Astrocyte of the cerebellum (primary cell): ENCODE measurements around the gene EHMT2.

ENCODE experiments used
- DNase-seq: peaks from one replicate; pipeline ENCODE4 v3.0.0-alpha.2; 2011; ENCODE audit warnings: low read depth
- H3K4me3 ChIP-seq: 2 replicates; pipeline ENCODE4 v1.5.1; 2011; ENCODE audit warnings: mild to moderate bottlenecking, low read depth, low read length, moderate library complexity
- in situ Hi-C: cut with HindIII; loops from 2 replicates; pipeline ENCODE4 v1.10.0; 2017; ENCODE audit warnings: low sequenced_read_pairs
- TF ChIP-seq, protein P1 (sequence below): IDR thresholded peaks from 2 replicates; pipeline ENCODE4 v1.5.1; 2012; ENCODE audit warnings: low read length, low read depth, moderate library complexity, mild to moderate bottlenecking; ENCODE audit errors: missing control alignments

EHMT2 gene

DNA sequence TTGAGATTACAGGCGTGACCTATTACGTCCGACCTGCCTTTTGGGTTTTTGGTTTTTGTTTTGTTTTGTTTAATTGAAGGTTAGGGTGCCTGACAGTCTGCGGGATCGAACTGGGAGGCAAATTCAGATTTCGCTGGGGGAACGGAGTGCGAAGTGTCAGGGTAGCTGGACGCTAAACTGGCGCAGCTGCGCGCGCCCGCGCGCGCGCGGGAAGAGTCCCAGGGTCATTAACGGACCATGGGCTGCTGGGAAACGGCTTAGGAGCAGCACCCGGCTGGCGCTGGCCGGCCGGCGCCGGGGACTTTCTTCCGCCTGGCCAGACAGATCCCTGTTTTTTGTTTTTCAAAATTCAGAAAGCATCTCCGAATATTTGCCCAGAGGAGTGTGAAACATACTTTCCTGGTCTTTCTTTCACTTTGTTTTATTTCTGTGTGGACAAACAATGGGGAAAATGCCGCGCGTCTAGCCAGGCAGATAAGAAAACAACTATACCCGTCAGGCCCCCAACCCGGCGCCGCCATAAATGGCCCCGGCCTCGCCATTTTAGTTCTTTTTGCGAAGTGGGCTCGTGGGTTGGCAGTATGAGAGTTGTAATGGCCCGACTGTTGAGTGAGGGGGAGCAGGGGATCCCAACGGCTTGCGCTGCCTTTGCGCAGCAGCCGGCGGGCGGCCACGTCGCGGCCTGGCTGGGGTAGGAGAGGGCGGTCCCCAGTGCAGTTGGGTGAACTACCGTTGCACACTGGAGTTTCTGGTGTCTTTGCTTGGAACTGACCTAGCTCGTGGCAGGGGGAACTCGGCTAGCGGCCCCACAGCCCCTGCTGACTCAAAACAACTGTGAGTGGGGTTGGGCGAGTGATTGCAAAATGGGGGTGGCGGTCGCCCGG, 62.9 kb downstream of the EHMT2 start:
- TF ChIP-seq, protein P1, sequence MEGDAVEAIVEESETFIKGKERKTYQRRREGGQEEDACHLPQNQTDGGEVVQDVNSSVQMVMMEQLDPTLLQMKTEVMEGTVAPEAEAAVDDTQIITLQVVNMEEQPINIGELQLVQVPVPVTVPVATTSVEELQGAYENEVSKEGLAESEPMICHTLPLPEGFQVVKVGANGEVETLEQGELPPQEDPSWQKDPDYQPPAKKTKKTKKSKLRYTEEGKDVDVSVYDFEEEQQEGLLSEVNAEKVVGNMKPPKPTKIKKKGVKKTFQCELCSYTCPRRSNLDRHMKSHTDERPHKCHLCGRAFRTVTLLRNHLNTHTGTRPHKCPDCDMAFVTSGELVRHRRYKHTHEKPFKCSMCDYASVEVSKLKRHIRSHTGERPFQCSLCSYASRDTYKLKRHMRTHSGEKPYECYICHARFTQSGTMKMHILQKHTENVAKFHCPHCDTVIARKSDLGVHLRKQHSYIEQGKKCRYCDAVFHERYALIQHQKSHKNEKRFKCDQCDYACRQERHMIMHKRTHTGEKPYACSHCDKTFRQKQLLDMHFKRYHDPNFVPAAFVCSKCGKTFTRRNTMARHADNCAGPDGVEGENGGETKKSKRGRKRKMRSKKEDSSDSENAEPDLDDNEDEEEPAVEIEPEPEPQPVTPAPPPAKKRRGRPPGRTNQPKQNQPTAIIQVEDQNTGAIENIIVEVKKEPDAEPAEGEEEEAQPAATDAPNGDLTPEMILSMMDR: no peak
- in situ Hi-C loops: no loop called here
- H3K4me3 ChIP-seq: peak overlapping the region; percentile 78
- peak; percentile 51 for DNase-seq

DNA sequence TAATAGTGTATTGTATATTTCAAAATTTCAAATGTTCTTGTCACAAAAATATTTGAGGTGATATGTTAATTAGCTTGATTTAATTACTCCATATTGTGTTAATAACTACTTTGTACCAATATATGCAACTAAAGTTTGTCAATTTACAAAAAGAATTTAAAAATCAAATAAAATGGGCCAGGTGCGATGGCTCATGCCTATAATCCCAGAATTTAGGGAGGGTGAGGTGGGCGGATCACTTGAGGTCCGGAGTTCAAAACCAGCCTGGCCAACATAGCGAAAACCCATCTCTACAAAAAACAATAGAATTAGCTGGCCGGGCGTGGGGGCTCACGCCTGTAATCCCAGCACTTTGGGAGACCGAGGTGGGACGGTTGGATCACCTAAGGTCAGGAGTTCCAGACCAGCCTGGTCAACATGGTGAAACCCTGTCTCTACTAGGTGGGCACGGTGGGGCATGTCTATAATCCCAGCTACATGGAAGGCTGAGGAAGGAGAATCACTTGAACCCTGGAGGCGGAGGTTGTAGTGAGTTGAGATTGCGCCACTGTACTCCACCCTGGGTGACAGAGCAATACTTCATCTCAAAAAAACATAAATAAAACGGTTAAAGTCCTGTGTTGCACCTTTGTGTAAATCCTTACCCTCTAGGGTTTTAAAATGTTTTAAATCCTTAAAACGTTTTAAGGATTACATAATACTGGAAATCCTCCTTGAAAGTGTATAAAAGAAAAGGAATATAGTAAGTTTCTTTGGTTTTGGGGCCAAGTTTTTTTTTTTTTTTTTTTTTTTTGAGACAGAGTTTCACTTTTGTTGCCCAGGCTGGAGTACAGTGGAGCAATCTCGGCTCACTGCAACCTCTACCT, 65.9 kb downstream of the EHMT2 start:
- TF ChIP-seq, protein P1: no peak
- no peak for DNase-seq
- peak overlapping the region; percentile 56 for H3K4me3 ChIP-seq
- in situ Hi-C loops: no loop called here

DNA sequence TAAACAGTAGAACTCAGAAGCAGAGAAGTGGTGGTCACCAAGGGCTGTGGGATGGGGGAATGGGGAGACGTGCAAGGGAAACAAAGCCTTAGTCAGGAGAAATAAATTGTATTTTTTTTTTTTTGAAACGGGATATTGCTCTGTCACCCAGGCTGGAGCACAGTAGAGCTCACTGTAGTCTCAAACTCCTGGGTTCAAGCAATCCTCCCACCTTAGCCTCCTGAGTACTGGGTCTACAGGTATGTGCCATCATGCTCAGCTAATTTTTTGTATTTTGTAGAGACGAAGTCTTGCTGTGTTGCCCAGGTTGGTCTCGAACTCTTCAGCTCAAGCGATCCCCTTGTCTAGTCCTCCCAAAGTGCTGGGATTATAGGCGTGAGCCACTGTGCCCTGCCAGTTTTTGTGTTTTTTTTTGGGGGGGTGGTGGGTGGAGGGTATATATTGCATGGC, 66.6 kb downstream of the EHMT2 start:
- in situ Hi-C loops: no loop called here
- TF ChIP-seq, protein P1: no peak
- no peak for DNase-seq
- H3K4me3 ChIP-seq: peak overlapping the region; percentile 56
